HG03066 (cell line): ENCODE data around the gene TTLL6.
"Not testable (repeated sequence)": the region's sequence is repeated elsewhere in the genome, so short reads cannot be mapped to it uniquely, and the experiment has no call there.

Experiments
- ATAC-seq: cut with Tn5 transposase; IDR thresholded peaks from one replicate; pipeline ENCODE4 v1.9.1; 2021; ENCODE audit warnings: low read depth; ENCODE audit not compliant: unreplicated experiment

Gene TTLL6

GRCh38 chr17:48816438-48816773 lies 623 bp downstream of the TTLL6 start:
- no peak for ATAC-seq

GRCh38 chr17:48815311-48815710 lies 1.7 kb downstream of the TTLL6 start:
- ATAC-seq: no peak

- no peak for ATAC-seq
Observed at GRCh38 chr17:48814504-48814903, 2.5 kb downstream of the TTLL6 start.

- ATAC-seq: no peak
Observed at GRCh38 chr17:48812001-48812400, 5.0 kb downstream of the TTLL6 start.

- ATAC-seq: no peak
Observed at GRCh38 chr17:48809182-48809581, 7.8 kb downstream of the TTLL6 start.

- ATAC-seq: no peak
Observed at GRCh38 chr17:48804936-48805411, 12.1 kb downstream of the TTLL6 start.

GRCh38 chr17:48800626-48801217 lies 16.3 kb downstream of the TTLL6 start:
- no peak for ATAC-seq

- no peak for ATAC-seq
Observed at GRCh38 chr17:48799069-48799723, 17.8 kb downstream of the TTLL6 start.

GRCh38 chr17:48796163-48796522 lies 20.9 kb downstream of the TTLL6 start:
- not testable (repeated sequence) for ATAC-seq

- ATAC-seq: no peak
Observed at GRCh38 chr17:48795444-48796162, 21.4 kb downstream of the TTLL6 start.

GRCh38 chr17:48792033-48792798 lies 24.8 kb downstream of the TTLL6 start:
- no peak for ATAC-seq

GRCh38 chr17:48791128-48792032 lies 25.6 kb downstream of the TTLL6 start:
- ATAC-seq: no peak

- ATAC-seq: no peak
Observed at GRCh38 chr17:48790607-48791127, 26.4 kb downstream of the TTLL6 start.

- ATAC-seq: no peak
Observed at GRCh38 chr17:48787828-48788227, 29.2 kb downstream of the TTLL6 start.

- ATAC-seq: no peak
Observed at GRCh38 chr17:48779421-48779820, 37.6 kb downstream of the TTLL6 start.

- ATAC-seq: no peak
Observed at GRCh38 chr17:48776602-48777001, 40.4 kb downstream of the TTLL6 start.

- no peak for ATAC-seq
Observed at GRCh38 chr17:48773245-48773644, 43.8 kb downstream of the TTLL6 start.

GRCh38 chr17:48770954-48771353 lies 46.1 kb downstream of the TTLL6 start:
- no peak for ATAC-seq

GRCh38 chr17:48769009-48769675 lies 47.9 kb downstream of the TTLL6 start:
- ATAC-seq: no peak
